Hepatocyte (in vitro differentiated cells): ENCODE measurements around the gene VANGL1. TPM values are rescaled to one million over a fixed set of nuclear protein-coding genes. Genes with fewer than 3 reads are reported as not detected.

Source experiments
- DNase-seq: peaks from one replicate; pipeline ENCODE4 v3.0.0-alpha.2; 2016; ENCODE audit warnings: low spot score
- H2AFZ ChIP-seq: fragments of 200-600 bp; sonication (generic); 2 replicates; pipeline ENCODE4 v1.6.0; 2016; ENCODE audit warnings: antibody characterized with exemption, mild to moderate bottlenecking
- H3K27ac ChIP-seq: fragments of 200-600 bp; sonication (generic); 2 replicates; pipeline ENCODE4 v1.5.1; 2016; ENCODE audit warnings: mild to moderate bottlenecking
- H3K27me3 ChIP-seq: fragments of 200-600 bp; sonication (generic); 2 replicates; pipeline ENCODE4 v1.6.1; 2016
- H3K36me3 ChIP-seq: fragments of 200-600 bp; sonication (generic); replicated peaks from 2 replicates; pipeline ENCODE4 v1.5.1; 2016; ENCODE audit warnings: low read depth; ENCODE audit not compliant: insufficient read depth
- H3K4me1 ChIP-seq: fragments of 200-600 bp; sonication (generic); 2 replicates; pipeline ENCODE4 v1.5.1; 2016; ENCODE audit warnings: mild to moderate bottlenecking, moderate library complexity; ENCODE audit not compliant: insufficient read depth
- H3K4me2 ChIP-seq: fragments of 200-600 bp; sonication (generic); 2 replicates; pipeline ENCODE4 v1.6.0; 2016
- H3K4me3 ChIP-seq: fragments of 200-600 bp; sonication (generic); 2 replicates; pipeline ENCODE4 v1.5.1; 2016; ENCODE audit warnings: mild to moderate bottlenecking
- H3K79me2 ChIP-seq: fragments of 200-600 bp; sonication (generic); 2 replicates; pipeline ENCODE4 v1.6.0; 2017; ENCODE audit warnings: mild to moderate bottlenecking
- H3K9me2 ChIP-seq: fragments of 200-600 bp; sonication (generic); replicated peaks from 2 replicates; pipeline ENCODE4 v1.6.0; 2017; ENCODE audit warnings: mild to moderate bottlenecking; ENCODE audit not compliant: insufficient read depth
- H3K9me3 ChIP-seq: fragments of 200-600 bp; sonication (generic); 2 replicates; pipeline ENCODE4 v1.5.1; 2016; ENCODE audit warnings: low read depth, mild to moderate bottlenecking
- H4K20me1 ChIP-seq: fragments of 200-600 bp; sonication (generic); 2 replicates; pipeline ENCODE4 v1.6.0; 2016; ENCODE audit warnings: mild to moderate bottlenecking; ENCODE audit not compliant: insufficient read depth, poor library complexity, severe bottlenecking
- CTCF ChIP-seq: fragments of 200-600 bp; sonication (generic); IDR thresholded peaks from 2 replicates; pipeline ENCODE4 v1.5.1; 2016; ENCODE audit warnings: antibody characterized with exemption, mild to moderate bottlenecking; ENCODE audit not compliant: poor library complexity
- EZH2 ChIP-seq: fragments of 200-600 bp; sonication (generic); IDR thresholded peaks from 2 replicates; pipeline ENCODE4 v1.6.1; 2016; ENCODE audit warnings: antibody characterized with exemption, mild to moderate bottlenecking, borderline replicate concordance
- EZH2phosphoT487 ChIP-seq: fragments of 200-600 bp; sonication (generic); IDR thresholded peaks from one replicate; pipeline ENCODE4 v1.6.1; 2018; ENCODE audit warnings: antibody characterized with exemption, mild to moderate bottlenecking, low read depth, moderate library complexity; ENCODE audit not compliant: unreplicated experiment, severe bottlenecking
- WGBS: methylation state at CpG from one replicate; pipeline ENCODE4 v1.1.6; 2016; ENCODE audit warnings: low lambda C conversion rate; ENCODE audit errors: missing lambda C conversion rate; 5-methylcytosine and 5-hydroxymethylcytosine counted together
- polyA plus RNA-seq: library from polyadenylated mRNA; unstranded; fragments of >200 nt; fragmentation: Nextera tagmentation; extraction: Ambion mirVana; gene quantifications from 2 replicates; pipeline ENCODE4 v1.2.1, GENCODE V29; 2016
- total RNA-seq: library from RNA; depleted of rRNA; stranded (reverse); fragments of >200 nt; gene quantifications from 2 replicates; pipeline ENCODE4 v1.2.3, GENCODE V29; 2014

The VANGL1 gene
- total RNA-seq = 10.6 and 12.1 TPM in 2 replicates
- polyA plus RNA-seq = 9.3 and 11.6 TPM in 2 replicates

DNA sequence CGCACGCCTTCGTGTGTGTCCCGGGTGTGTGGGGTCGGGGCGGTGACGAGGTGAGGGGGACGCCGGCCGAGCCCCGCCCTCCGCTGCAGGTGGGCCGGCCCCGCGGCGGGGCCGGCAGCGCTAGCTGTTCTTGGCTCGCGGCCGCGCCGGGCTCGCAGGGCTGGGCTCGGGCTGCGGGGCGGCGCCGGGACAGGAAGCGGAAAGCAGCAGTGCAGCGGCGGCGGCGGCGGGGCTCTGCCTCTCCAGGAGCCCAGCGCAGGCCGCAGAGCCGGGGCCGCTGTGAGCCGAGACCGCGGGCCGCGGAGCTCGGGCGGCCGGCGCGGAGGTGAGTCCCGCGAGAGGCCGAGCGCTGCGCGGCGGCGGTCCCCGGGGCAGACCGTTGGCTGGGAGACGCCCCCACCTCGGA is at the start of gene VANGL1:
VANGL1 (plus strand) TSS at position 209 of the 406 bp plus-strand sequence. CDS start 9,444 bp downstream, outside the sequence.
- peaks cover 37% of the 10 kb centered on the region for H3K79me2 ChIP-seq
- peak within 1 kb of the TSS; percentile 74 for H3K4me3 ChIP-seq
- peak; percentile 88 for DNase-seq
- H4K20me1 ChIP-seq = peaks cover 6% of the 10 kb centered on the region
- no peaks in the 10 kb centered on the region for H3K9me2 ChIP-seq
- no peak for TF ChIP-seq EZH2phosphoT487
- no peak for TF ChIP-seq CTCF
- no peak for TF ChIP-seq EZH2
- H2AFZ ChIP-seq = peak within 1 kb of the TSS; percentile 96
- no peaks in the 10 kb centered on the region for H3K27me3 ChIP-seq
- no peaks in the 10 kb centered on the region for H3K9me3 ChIP-seq
- H3K4me1 ChIP-seq = peaks cover 21% of the 10 kb centered on the region
- peak within 1 kb of the TSS; percentile 95 for H3K27ac ChIP-seq
- no peaks in the 10 kb centered on the region for H3K36me3 ChIP-seq
- 3% methylated on average over 21 of the region's 61 CpGs for WGBS
- H3K4me2 ChIP-seq = peak within 1 kb of the TSS; percentile 82

DNA sequence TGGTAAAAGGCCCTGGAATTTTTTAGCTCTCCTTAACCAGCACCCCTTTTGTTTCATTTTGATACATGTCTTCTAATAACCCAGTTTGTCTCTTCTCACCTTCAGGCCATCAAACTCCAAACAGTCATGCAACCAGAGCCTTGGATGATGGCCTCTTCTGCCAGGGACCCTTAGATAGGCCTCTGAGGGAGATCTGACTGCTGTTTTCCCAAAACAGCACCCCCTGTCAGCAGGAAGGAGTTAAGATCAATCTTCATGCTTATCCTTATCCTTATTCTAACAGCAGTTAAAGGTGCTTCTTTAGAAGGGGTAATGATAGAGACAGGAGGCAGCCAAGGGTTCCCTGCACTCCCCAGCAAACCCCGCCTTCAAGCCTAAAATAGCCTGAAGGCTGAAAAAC is 49.5 kb upstream of the VANGL1 start:
- no peaks in the 10 kb centered on the region for H3K79me2 ChIP-seq
- 95% methylated on average over 1 of the region's 1 CpG for WGBS
- H3K4me3 ChIP-seq = no peak overlapping the region
- no peaks in the 10 kb centered on the region for H3K27me3 ChIP-seq
- no peaks in the 10 kb centered on the region for H3K9me2 ChIP-seq
- no peak overlapping the region for H2AFZ ChIP-seq
- peaks cover 6% of the 10 kb centered on the region for H3K4me1 ChIP-seq
- DNase-seq = no peak
- H3K4me2 ChIP-seq = no peak overlapping the region
- no peaks in the 10 kb centered on the region for H4K20me1 ChIP-seq
- H3K9me3 ChIP-seq = no peaks in the 10 kb centered on the region
- no peaks in the 10 kb centered on the region for H3K36me3 ChIP-seq
- no peak overlapping the region for H3K27ac ChIP-seq
- TF ChIP-seq CTCF (no peak), EZH2 (no peak), EZH2phosphoT487 (no peak)

DNA sequence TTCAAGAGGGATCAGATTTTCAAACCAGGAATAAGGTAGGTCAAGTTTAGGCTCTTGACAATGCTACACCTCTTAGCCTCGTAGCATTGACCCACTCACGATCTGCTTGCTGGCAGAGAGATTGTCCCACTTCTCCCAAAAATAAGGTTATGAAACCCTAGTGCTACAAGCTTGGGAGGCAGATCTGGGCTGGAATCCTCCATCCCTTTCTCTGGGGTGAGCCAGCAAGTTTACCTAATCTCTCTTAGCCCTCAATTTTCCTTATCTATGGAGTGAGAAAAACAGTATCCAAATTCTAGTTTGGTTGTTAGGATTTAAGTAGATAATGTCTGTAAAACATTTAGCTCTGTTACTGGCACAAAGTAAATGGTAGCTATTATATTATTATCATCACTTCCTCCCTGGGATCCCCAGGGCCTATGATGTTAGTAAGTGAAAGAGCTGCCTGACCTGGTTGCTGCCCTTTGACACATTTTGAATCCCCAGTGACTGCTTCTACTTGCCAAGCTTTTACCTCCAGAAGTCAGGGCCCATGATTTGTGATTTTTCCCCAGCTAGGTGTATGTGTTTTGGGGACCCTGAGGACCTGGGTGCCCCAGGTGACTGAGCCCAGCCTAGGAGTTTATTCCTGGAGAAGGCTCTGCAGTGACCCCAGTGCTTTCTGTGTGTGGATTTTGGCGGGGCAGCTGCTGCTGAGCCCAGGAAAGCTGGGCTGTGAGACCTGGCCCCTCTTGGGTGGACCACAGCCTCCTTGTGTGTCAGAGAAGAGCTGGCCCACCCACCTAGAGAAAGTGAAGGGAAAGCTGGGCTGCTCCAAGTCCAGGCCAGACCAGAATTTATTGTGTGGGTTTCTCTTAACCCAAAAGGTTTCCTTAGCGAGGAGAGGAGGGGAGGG is 48.2 kb upstream of the VANGL1 start:
- H3K9me3 ChIP-seq = no peaks in the 10 kb centered on the region
- no peaks in the 10 kb centered on the region for H3K36me3 ChIP-seq
- no peak overlapping the region for H3K4me3 ChIP-seq
- H3K27ac ChIP-seq = no peak overlapping the region
- no peaks in the 10 kb centered on the region for H3K79me2 ChIP-seq
- no peaks in the 10 kb centered on the region for H3K27me3 ChIP-seq
- no peak overlapping the region for H3K4me2 ChIP-seq
- no peak for DNase-seq
- H3K4me1 ChIP-seq = peaks cover 6% of the 10 kb centered on the region
- 85% methylated on average over 4 of the region's 4 CpGs for WGBS
- H3K9me2 ChIP-seq = no peaks in the 10 kb centered on the region
- TF ChIP-seq EZH2phosphoT487 = no peak
- no peak for TF ChIP-seq CTCF
- no peak for TF ChIP-seq EZH2
- H4K20me1 ChIP-seq = no peaks in the 10 kb centered on the region
- no peak overlapping the region for H2AFZ ChIP-seq
